Epidermal melanocyte (primary cell): ENCODE results near the gene PSD.
A peak's percentile ranks its signal among the peaks of the same experiment; 100 is the strongest.
"Not testable (repeated sequence)": the region's sequence is repeated elsewhere in the genome, so short reads cannot be mapped to it uniquely, and the experiment has no call there.

ENCODE experiments used
- DNase-seq: peaks from one replicate; pipeline ENCODE4 v3.0.0; 2011; ENCODE audit warnings: low spot score; ENCODE audit not compliant: insufficient read length

Gene PSD

GRCh38 chr10:102418622-102419268 is at the start of gene PSD:
Gene PSD (minus strand): TSS chr10:102418785. CDS start chr10:102417038, 1,747 bp downstream.
- no peak for DNase-seq

- no peak for DNase-seq
These were observed 49.4 kb upstream of the PSD start for GRCh38 chr10:102467971-102468438.

GRCh38 chr10:102467318-102467717 is 48.7 kb upstream of the PSD start:
- no peak for DNase-seq

GRCh38 chr10:102465466-102465865 is 46.9 kb upstream of the PSD start:
- DNase-seq: no peak

- DNase-seq: no peak
These were observed 45.4 kb upstream of the PSD start for GRCh38 chr10:102463983-102464382.

- DNase-seq: no peak
These were observed 44.0 kb upstream of the PSD start for GRCh38 chr10:102462512-102463054.

- peak; percentile 89 for DNase-seq
These were observed 42.8 kb upstream of the PSD start for GRCh38 chr10:102461187-102462054.

- DNase-seq: no peak
These were observed 42.2 kb upstream of the PSD start for GRCh38 chr10:102460836-102461186.

- DNase-seq: no peak
These were observed 40.1 kb upstream of the PSD start for GRCh38 chr10:102458656-102459055.

GRCh38 chr10:102457591-102458150 is 39.1 kb upstream of the PSD start:
- no peak for DNase-seq

- DNase-seq: no peak
These were observed 37.4 kb upstream of the PSD start for GRCh38 chr10:102455893-102456471.

GRCh38 chr10:102454662-102455487 is 36.3 kb upstream of the PSD start:
- DNase-seq: not testable (repeated sequence)

- no peak for DNase-seq
These were observed 34.9 kb upstream of the PSD start for GRCh38 chr10:102453502-102453901.

GRCh38 chr10:102452672-102453340 is 34.2 kb upstream of the PSD start:
- peak; percentile 45 for DNase-seq

- no peak for DNase-seq
These were observed 32.8 kb upstream of the PSD start, which contains the start of gene C10orf95 for GRCh38 chr10:102451105-102451969. Gene C10orf95 (minus strand): TSS chr10:102451543. CDS start chr10:102451093, 450 bp downstream.

- peak; percentile 75 for DNase-seq
These were observed 32.0 kb upstream of the PSD start for GRCh38 chr10:102450374-102451104.

- DNase-seq: no peak
These were observed 31.5 kb upstream of the PSD start for GRCh38 chr10:102450124-102450373.

GRCh38 chr10:102449321-102450123 is 30.9 kb upstream of the PSD start:
- no peak for DNase-seq
